Mesangial cell (primary cell): ENCODE data around the gene SPACA1. TPM values are rescaled to one million over a fixed set of nuclear protein-coding genes. Genes with fewer than 3 reads are reported as not detected.

ENCODE experiments used
- total RNA-seq: library from RNA; depleted of rRNA; stranded (reverse); fragments of >200 nt; gene quantifications from 2 replicates; pipeline ENCODE4 v1.2.3, GENCODE V29; 2015

SPACA1 gene, protein sequence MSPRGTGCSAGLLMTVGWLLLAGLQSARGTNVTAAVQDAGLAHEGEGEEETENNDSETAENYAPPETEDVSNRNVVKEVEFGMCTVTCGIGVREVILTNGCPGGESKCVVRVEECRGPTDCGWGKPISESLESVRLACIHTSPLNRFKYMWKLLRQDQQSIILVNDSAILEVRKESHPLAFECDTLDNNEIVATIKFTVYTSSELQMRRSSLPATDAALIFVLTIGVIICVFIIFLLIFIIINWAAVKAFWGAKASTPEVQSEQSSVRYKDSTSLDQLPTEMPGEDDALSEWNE
- not detected in 2 replicates for total RNA-seq

DNA sequence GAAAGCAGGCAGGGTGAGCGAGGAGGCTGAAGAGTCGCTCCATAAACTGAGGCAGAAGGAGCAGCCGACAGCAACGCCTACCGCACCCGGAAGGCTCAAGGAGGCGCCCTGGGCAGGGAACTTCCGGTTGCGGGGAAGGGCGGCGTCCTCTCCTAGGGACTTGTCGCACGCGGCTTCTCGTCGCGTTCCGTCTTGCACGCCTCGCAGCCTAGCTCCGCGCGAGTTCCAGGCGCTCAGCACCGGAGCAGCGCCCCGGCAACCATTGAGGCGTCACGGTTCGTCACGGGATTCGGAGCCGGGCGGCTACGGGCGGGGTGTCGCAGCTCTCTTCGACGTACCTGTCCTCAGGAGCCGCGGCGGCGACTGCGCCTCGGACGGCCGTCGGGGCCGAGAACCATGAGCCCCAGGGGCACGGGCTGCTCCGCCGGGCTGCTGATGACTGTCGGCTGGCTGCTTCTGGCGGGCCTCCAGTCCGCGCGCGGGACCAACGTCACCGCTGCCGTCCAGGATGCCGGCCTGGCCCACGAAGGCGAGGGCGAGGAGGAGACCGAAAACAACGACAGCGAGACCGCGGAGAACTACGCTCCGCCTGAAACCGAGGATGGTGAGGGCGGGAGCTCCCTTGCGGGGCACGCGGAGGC lies at the start of gene SPACA1:
TSS of gene SPACA1 (plus strand) at position 332 of the 641 bp plus-strand sequence. CDS start at position 397, 65 bp downstream.

Other genes with a start within 250 kb of the SPACA1 start
- 1.3 and 1.8 TPM in 2 replicates for gene CNR1, start 118.5 kb downstream of the SPACA1 start, total RNA-seq